H9 (cell line): ENCODE measurements around the gene POF1B. TPM values are rescaled to one million over a fixed set of nuclear protein-coding genes. Genes with fewer than 3 reads are reported as not detected.

ENCODE experiments used
- DNase-seq: peaks from one replicate; pipeline ENCODE4 v3.0.0-alpha.2; 2017
- H2AFZ ChIP-seq: one replicate; pipeline ENCODE4 v1.6.1; 2013; ENCODE audit warnings: mild to moderate bottlenecking, low read length, control low read depth, moderate library complexity
- H2AK5ac ChIP-seq: 2 replicates; pipeline ENCODE4 v1.6.1; 2013; ENCODE audit warnings: low read length, control low read depth, mixed read lengths; ENCODE audit not compliant: insufficient read length
- H2BK120ac ChIP-seq: one replicate; pipeline ENCODE4 v1.6.1; 2013; ENCODE audit warnings: low read depth, mild to moderate bottlenecking, low read length, control low read depth, inconsistent platforms; ENCODE audit not compliant: poor library complexity, severe bottlenecking
- H2BK12ac ChIP-seq: 2 replicates; pipeline ENCODE4 v1.6.1; 2013; ENCODE audit warnings: low read length, control low read depth, mixed read lengths, low read depth; ENCODE audit not compliant: insufficient read length
- H2BK15ac ChIP-seq: 2 replicates; pipeline ENCODE4 v1.6.1; 2013; ENCODE audit warnings: low read depth, low read length, control low read depth
- H2BK20ac ChIP-seq: one replicate; pipeline ENCODE4 v1.6.1; 2013; ENCODE audit warnings: low read depth, mild to moderate bottlenecking, low read length, control low read depth, inconsistent platforms; ENCODE audit not compliant: poor library complexity, severe bottlenecking
- H2BK5ac ChIP-seq: 2 replicates; pipeline ENCODE4 v1.6.1; 2013; ENCODE audit warnings: low read length, control low read depth, mixed read lengths; ENCODE audit not compliant: insufficient read length
- H3K14ac ChIP-seq: 2 replicates; pipeline ENCODE4 v1.6.1; 2013; ENCODE audit warnings: low read length, control low read depth; ENCODE audit not compliant: insufficient read depth
- H3K18ac ChIP-seq: 2 replicates; pipeline ENCODE4 v1.6.1; 2013; ENCODE audit warnings: low read depth, mild to moderate bottlenecking, mixed read lengths, low read length, control low read depth; ENCODE audit not compliant: insufficient read length
- H3K23ac ChIP-seq: 2 replicates; pipeline ENCODE4 v1.6.1; 2013; ENCODE audit warnings: low read length, control low read depth, mixed read lengths, low read depth; ENCODE audit not compliant: insufficient read length
- H3K23me2 ChIP-seq: 2 replicates; pipeline ENCODE4 v1.6.1; 2013; ENCODE audit warnings: low read depth, mild to moderate bottlenecking, mixed read lengths, low read length, control low read depth; ENCODE audit not compliant: insufficient read length, poor library complexity, severe bottlenecking
- H3K27ac ChIP-seq: 2 replicates; pipeline ENCODE4 v1.5.1; 2013; ENCODE audit warnings: low read length, control low read depth, mixed read lengths, low read depth; ENCODE audit not compliant: insufficient read length
- H3K27me3 ChIP-seq: 2 replicates; pipeline ENCODE4 v1.6.1; 2013; ENCODE audit warnings: low read length, control low read depth, inconsistent platforms; ENCODE audit not compliant: insufficient read depth
- H3K4ac ChIP-seq: 2 replicates; pipeline ENCODE4 v1.6.1; 2013; ENCODE audit warnings: low read depth, mild to moderate bottlenecking, control low read depth, inconsistent platforms, low read length, moderate library complexity
- H3K4me1 ChIP-seq: 2 replicates; pipeline ENCODE4 v1.6.1; 2013; ENCODE audit warnings: low read length, control low read depth, inconsistent platforms; ENCODE audit not compliant: insufficient read depth
- H3K4me2 ChIP-seq: 2 replicates; pipeline ENCODE4 v1.6.1; 2013; ENCODE audit warnings: low read length, control low read depth, mixed read lengths; ENCODE audit not compliant: insufficient read length, insufficient read depth
- H3K56ac ChIP-seq: 2 replicates; pipeline ENCODE4 v1.6.1; 2013; ENCODE audit warnings: low read depth, mild to moderate bottlenecking, mixed read lengths, low read length, control low read depth; ENCODE audit not compliant: insufficient read length
- H3K79me1 ChIP-seq: 2 replicates; pipeline ENCODE4 v1.6.1; 2013; ENCODE audit warnings: low read depth, mild to moderate bottlenecking, moderate library complexity, low read length, control low read depth, inconsistent platforms; ENCODE audit not compliant: insufficient read depth, poor library complexity, severe bottlenecking
- H3K79me2 ChIP-seq: 2 replicates; pipeline ENCODE4 v1.6.1; 2013; ENCODE audit warnings: low read length, control low read depth, inconsistent platforms; ENCODE audit not compliant: insufficient read depth
- H3K9ac ChIP-seq: 2 replicates; pipeline ENCODE4 v1.6.1; 2013; ENCODE audit warnings: low read length, control low read depth, mixed read lengths; ENCODE audit not compliant: insufficient read length; ENCODE audit errors: extremely low read depth
- H3K9me3 ChIP-seq: one replicate; pipeline ENCODE4 v1.6.1; 2013; ENCODE audit warnings: low read depth, low read length, inconsistent platforms; ENCODE audit not compliant: control insufficient read depth
- H3T11ph ChIP-seq: one replicate; pipeline ENCODE4 v1.6.1; 2013; ENCODE audit warnings: mild to moderate bottlenecking, low read length, control low read depth, inconsistent platforms
- H4K20me1 ChIP-seq: one replicate; pipeline ENCODE4 v1.6.1; 2013; ENCODE audit not compliant: control insufficient read depth, insufficient read length, insufficient read depth
- H4K5ac ChIP-seq: 2 replicates; pipeline ENCODE4 v1.6.1; 2013; ENCODE audit warnings: low read depth, mild to moderate bottlenecking, mixed read lengths, low read length, control low read depth; ENCODE audit not compliant: insufficient read length
- H4K8ac ChIP-seq: replicated peaks from 2 replicates; pipeline ENCODE4 v1.6.1; 2013; ENCODE audit warnings: low read length, control low read depth, mixed read lengths, low read depth; ENCODE audit not compliant: insufficient read length
- H4K91ac ChIP-seq: 2 replicates; pipeline ENCODE4 v1.6.1; 2013; ENCODE audit warnings: low read depth, mild to moderate bottlenecking, moderate library complexity, mixed read lengths, low read length, control low read depth; ENCODE audit not compliant: insufficient read length
- H3K27ac Mint-ChIP-seq, 3 experiments: 2 replicates in 2 of 3; 3 replicates in 1 of 3; pipeline ENCODE4 v1.8.0; 2020 to 2021; ENCODE audit warnings: mixed read lengths in 3 of 3, mild to moderate bottlenecking in 1 of 3, moderate library complexity in 1 of 3
- H3K27me3 Mint-ChIP-seq: 2 replicates; pipeline ENCODE4 v1.8.0; 2021; ENCODE audit warnings: low read depth, mild to moderate bottlenecking, moderate library complexity, mixed read lengths
- H3K36me3 Mint-ChIP-seq, 3 experiments: 2 replicates in 2 of 3; 3 replicates in 1 of 3; pipeline ENCODE4 v1.8.0; 2020 to 2021; ENCODE audit warnings: low read depth in 3 of 3, mixed read lengths in 3 of 3; ENCODE audit not compliant: insufficient read depth in 1 of 3
- H3K4me1 Mint-ChIP-seq, 2 experiments: 2 replicates each; pipeline ENCODE4 v1.8.0; 2020; ENCODE audit warnings: mixed read lengths in 2 of 2
- H3K4me3 Mint-ChIP-seq, 2 experiments: 2 replicates in 1 of 2; 3 replicates in 1 of 2; pipeline ENCODE4 v1.8.0; 2020 to 2021; ENCODE audit warnings: mild to moderate bottlenecking in 2 of 2, mixed read lengths in 2 of 2, moderate library complexity in 1 of 2
- H3K9me3 Mint-ChIP-seq, 2 experiments: 2 replicates in 1 of 2; 3 replicates in 1 of 2; pipeline ENCODE4 v1.8.0; 2020; ENCODE audit warnings: mild to moderate bottlenecking in 2 of 2, mixed read lengths in 2 of 2, moderate library complexity in 1 of 2
- total RNA-seq: library from RNA; stranded (reverse); gene quantifications from 2 replicates; pipeline ENCODE4 v1.2.1, GENCODE V29; 2021
- TF ChIP-seq, protein P1 (sequence below): fragments of 200-600 bp; sonication (generic); conservative IDR thresholded peaks from 3 replicates; pipeline ENCODE4 v1.8.0; 2021; ENCODE audit warnings: antibody characterized with exemption, mild to moderate bottlenecking

POF1B gene
- total RNA-seq, 1 experiment from 2014 or later: not detected

DNA sequence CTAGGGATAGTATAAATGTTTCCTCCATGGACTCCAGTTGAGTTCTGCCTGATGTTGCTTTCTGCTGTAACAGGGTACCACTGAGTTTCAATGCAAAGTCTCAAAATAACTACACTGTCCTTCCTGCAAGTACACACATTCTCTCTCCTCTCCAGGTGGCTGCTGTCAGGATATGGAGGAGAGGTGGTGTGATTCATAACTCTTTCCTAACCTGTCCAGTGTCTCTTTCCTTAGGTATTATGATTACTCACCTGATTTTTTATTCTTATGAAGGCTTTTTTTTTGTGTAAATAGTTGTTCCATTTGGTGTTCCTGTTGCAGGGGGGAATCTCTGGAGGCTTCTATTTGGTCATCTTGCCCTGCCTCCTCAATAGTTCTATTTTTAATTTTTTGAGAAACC, 39.8 kb upstream of the POF1B start:
- Histone ChIP-seq H2BK15ac (no peak overlapping the region), H3K79me1 (no peaks in the 10 kb centered on the region), H3K9ac (no peak overlapping the region), H4K91ac (no peak overlapping the region), H3K23ac (no peak overlapping the region), H2BK120ac (no peak overlapping the region), H3T11ph (no peak overlapping the region), H3K27ac (no peak overlapping the region), H3K27me3 (no peaks in the 10 kb centered on the region), H3K56ac (no peak overlapping the region), H3K4me2 (no peak overlapping the region), H2BK5ac (no peak overlapping the region), H3K23me2 (no peaks in the 10 kb centered on the region), H4K8ac (no peak overlapping the region), H3K18ac (no peak overlapping the region), H3K4me1 (no peaks in the 10 kb centered on the region), H4K20me1 (no peaks in the 10 kb centered on the region), H3K79me2 (no peaks in the 10 kb centered on the region), H3K14ac (no peak overlapping the region), H2AFZ (no peak overlapping the region), H2BK12ac (no peak overlapping the region), H4K5ac (no peak overlapping the region), H2AK5ac (no peak overlapping the region), H3K4ac (no peak overlapping the region), H2BK20ac (no peak overlapping the region), H3K9me3 (no peaks in the 10 kb centered on the region)
- Mint-ChIP-seq H3K27me3 (peaks cover 8% of the 10 kb centered on the region), H3K36me3 (peaks cover 0 to 1% (median 0%) of the 10 kb centered on the region in 3 experiments; a peak in 1 of 7 replicates), H3K4me1 (no peaks in the 10 kb centered on the region), H3K27ac (no peak overlapping the region), H3K4me3 (no peak overlapping the region), H3K9me3 (peaks cover 52 to 67% of the 10 kb centered on the region in 2 experiments)
- TF ChIP-seq, protein P1, sequence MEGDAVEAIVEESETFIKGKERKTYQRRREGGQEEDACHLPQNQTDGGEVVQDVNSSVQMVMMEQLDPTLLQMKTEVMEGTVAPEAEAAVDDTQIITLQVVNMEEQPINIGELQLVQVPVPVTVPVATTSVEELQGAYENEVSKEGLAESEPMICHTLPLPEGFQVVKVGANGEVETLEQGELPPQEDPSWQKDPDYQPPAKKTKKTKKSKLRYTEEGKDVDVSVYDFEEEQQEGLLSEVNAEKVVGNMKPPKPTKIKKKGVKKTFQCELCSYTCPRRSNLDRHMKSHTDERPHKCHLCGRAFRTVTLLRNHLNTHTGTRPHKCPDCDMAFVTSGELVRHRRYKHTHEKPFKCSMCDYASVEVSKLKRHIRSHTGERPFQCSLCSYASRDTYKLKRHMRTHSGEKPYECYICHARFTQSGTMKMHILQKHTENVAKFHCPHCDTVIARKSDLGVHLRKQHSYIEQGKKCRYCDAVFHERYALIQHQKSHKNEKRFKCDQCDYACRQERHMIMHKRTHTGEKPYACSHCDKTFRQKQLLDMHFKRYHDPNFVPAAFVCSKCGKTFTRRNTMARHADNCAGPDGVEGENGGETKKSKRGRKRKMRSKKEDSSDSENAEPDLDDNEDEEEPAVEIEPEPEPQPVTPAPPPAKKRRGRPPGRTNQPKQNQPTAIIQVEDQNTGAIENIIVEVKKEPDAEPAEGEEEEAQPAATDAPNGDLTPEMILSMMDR: no peak
- no peak for DNase-seq
